Muscle layer of duodenum (tissue), 2 donors: Measurements from ENCODE around the gene RUNX1.

Experiments
- H3K27ac ChIP-seq: one replicate; pipeline ENCODE4 v1.7.0; 2013; ENCODE audit warnings: mild to moderate bottlenecking, low read length
- H3K27me3 ChIP-seq: one replicate; pipeline ENCODE4 v1.7.0; 2013; ENCODE audit warnings: low read depth, mild to moderate bottlenecking, control low read depth, low read length
- H3K36me3 ChIP-seq, 2 donors: one replicate each; pipeline ENCODE4 v1.7.0; 2013; ENCODE audit warnings: low read length in 2 of 2, control low read depth in 1 of 2, mild to moderate bottlenecking in 1 of 2; ENCODE audit not compliant: insufficient read depth in 2 of 2, control insufficient read depth in 1 of 2
- H3K4me1 ChIP-seq, 2 donors: one replicate each; pipeline ENCODE4 v1.7.0; 2013; ENCODE audit warnings: low read length in 2 of 2, mild to moderate bottlenecking in 2 of 2, control low read depth in 1 of 2, moderate library complexity in 1 of 2; ENCODE audit not compliant: insufficient read depth in 2 of 2, control insufficient read depth in 1 of 2
- H3K4me3 ChIP-seq, 2 donors: one replicate each; pipeline ENCODE4 v1.7.0; 2013; ENCODE audit warnings: low read length in 2 of 2, low read depth in 1 of 2, mild to moderate bottlenecking in 1 of 2
- H3K9me3 ChIP-seq, 2 donors: one replicate each; pipeline ENCODE4 v1.7.0; 2013; ENCODE audit warnings: low read length in 2 of 2, control low read depth in 1 of 2, mild to moderate bottlenecking in 1 of 2; ENCODE audit not compliant: control insufficient read depth in 1 of 2
- donor health status: healthy.

RUNX1 gene

GRCh38 chr21:34865400-34866241, 183.5 kb downstream of the RUNX1 start:
- H3K27ac ChIP-seq = no peak overlapping the region

GRCh38 chr21:34864370-34865149, 184.5 kb downstream of the RUNX1 start:
- Histone ChIP-seq H3K27me3 (no peaks in the 10 kb centered on the region), H3K4me3 (no peak overlapping the region), H3K4me1 (peaks cover 0 to 6% of the 10 kb centered on the region in 2 donors), H3K36me3 (peaks cover 7 to 23% of the 10 kb centered on the region in 2 donors), H3K9me3 (no peaks in the 10 kb centered on the region), H3K27ac (no peak overlapping the region)

More at GRCh38 chr21:34865400-34866241, 183.5 kb downstream of the RUNX1 start:
- Histone ChIP-seq H3K27me3 (no peaks in the 10 kb centered on the region), H3K4me1 (peaks cover 0 to 6% of the 10 kb centered on the region in 2 donors), H3K4me3 (no peak overlapping the region), H3K36me3 (peaks cover 7 to 22% of the 10 kb centered on the region in 2 donors), H3K9me3 (no peaks in the 10 kb centered on the region)

GRCh38 chr21:34862951-34863350, 186.2 kb downstream of the RUNX1 start:
- Histone ChIP-seq H3K4me3 (no peak overlapping the region), H3K4me1 (peaks cover 0 to 6% of the 10 kb centered on the region in 2 donors), H3K9me3 (no peaks in the 10 kb centered on the region), H3K36me3 (peaks cover 14 to 33% of the 10 kb centered on the region in 2 donors), H3K27me3 (no peaks in the 10 kb centered on the region), H3K27ac (no peak overlapping the region)

- no peaks in the 10 kb centered on the region for H3K27me3 ChIP-seq
- H3K27ac ChIP-seq = no peak overlapping the region
- no peak overlapping the region for H3K4me3 ChIP-seq
- H3K4me1 ChIP-seq = peaks cover 0 to 6% of the 10 kb centered on the region in 2 donors
- peaks cover 22 to 43% of the 10 kb centered on the region in 2 donors for H3K36me3 ChIP-seq
- no peaks in the 10 kb centered on the region for H3K9me3 ChIP-seq
Measured at GRCh38 chr21:34861258-34861657, 187.8 kb downstream of the RUNX1 start.

- H3K27me3 ChIP-seq = no peaks in the 10 kb centered on the region
- H3K9me3 ChIP-seq = no peaks in the 10 kb centered on the region
- no peak overlapping the region for H3K27ac ChIP-seq
- peaks cover 15 to 47% of the 10 kb centered on the region in 2 donors for H3K36me3 ChIP-seq
- peaks cover 0 to 6% of the 10 kb centered on the region in 2 donors for H3K4me1 ChIP-seq
- H3K4me3 ChIP-seq = no peak overlapping the region
Measured at GRCh38 chr21:34859976-34860653, 189.0 kb downstream of the RUNX1 start.

GRCh38 chr21:34858559-34858958, 190.5 kb downstream of the RUNX1 start:
- peaks cover 18 to 47% of the 10 kb centered on the region in 2 donors for H3K36me3 ChIP-seq
- no peak overlapping the region for H3K27ac ChIP-seq
- H3K4me1 ChIP-seq = no peaks in the 10 kb centered on the region
- H3K9me3 ChIP-seq = no peaks in the 10 kb centered on the region
- H3K27me3 ChIP-seq = no peaks in the 10 kb centered on the region
- H3K4me3 ChIP-seq = no peak overlapping the region

GRCh38 chr21:34857874-34858273, 191.2 kb downstream of the RUNX1 start:
- Histone ChIP-seq H3K36me3 (peaks cover 18 to 51% of the 10 kb centered on the region in 2 donors), H3K27me3 (no peaks in the 10 kb centered on the region), H3K9me3 (no peaks in the 10 kb centered on the region), H3K27ac (no peak overlapping the region), H3K4me1 (no peaks in the 10 kb centered on the region), H3K4me3 (no peak overlapping the region)

- no peaks in the 10 kb centered on the region for H3K4me1 ChIP-seq
- no peaks in the 10 kb centered on the region for H3K27me3 ChIP-seq
- no peak overlapping the region for H3K27ac ChIP-seq
- H3K9me3 ChIP-seq = no peaks in the 10 kb centered on the region
- no peak overlapping the region for H3K4me3 ChIP-seq
- H3K36me3 ChIP-seq = peaks cover 18 to 51% of the 10 kb centered on the region in 2 donors
Measured at GRCh38 chr21:34857122-34857713, 191.9 kb downstream of the RUNX1 start.

GRCh38 chr21:34852448-34852847, 196.7 kb downstream of the RUNX1 start:
- Histone ChIP-seq H3K36me3 (peaks cover 11 to 23% of the 10 kb centered on the region in 2 donors), H3K27ac (no peak overlapping the region), H3K27me3 (no peaks in the 10 kb centered on the region), H3K4me3 (no peak overlapping the region), H3K9me3 (no peaks in the 10 kb centered on the region), H3K4me1 (no peaks in the 10 kb centered on the region)

GRCh38 chr21:34850166-34850690, 198.9 kb downstream of the RUNX1 start:
- Histone ChIP-seq H3K27me3 (no peaks in the 10 kb centered on the region), H3K27ac (no peak overlapping the region), H3K36me3 (peaks cover 8 to 9% of the 10 kb centered on the region in 2 donors), H3K4me1 (peaks cover 6 to 12% of the 10 kb centered on the region in 2 donors), H3K9me3 (no peaks in the 10 kb centered on the region), H3K4me3 (no peak overlapping the region)
